HG03575 (cell line): ENCODE data around the gene ST6GALNAC6.

ENCODE experiments used
- ATAC-seq: cut with Tn5 transposase; IDR thresholded peaks from one replicate; pipeline ENCODE4 v1.9.1; 2021; ENCODE audit not compliant: unreplicated experiment, insufficient number of reproducible peaks, low FRiP score; ENCODE audit errors: extremely low read depth

The ST6GALNAC6 gene

GRCh38 chr9:127919253-127919815 lies 19.9 kb upstream of the ST6GALNAC6 start:
- ATAC-seq = no peak

- ATAC-seq = no peak
Observed at GRCh38 chr9:127918183-127919107, 19.0 kb upstream of the ST6GALNAC6 start.

GRCh38 chr9:127917603-127918002 lies 18.2 kb upstream of the ST6GALNAC6 start:
- ATAC-seq = no peak

- ATAC-seq = no peak
Observed at GRCh38 chr9:127916720-127917581, 17.5 kb upstream of the ST6GALNAC6 start, which contains the start of gene ST6GALNAC4. ST6GALNAC4 (minus strand) TSS chr9:127917041; CDS start chr9:127916419, 622 bp downstream.

- no peak for ATAC-seq
Observed at GRCh38 chr9:127915801-127916719, 16.7 kb upstream of the ST6GALNAC6 start.

- ATAC-seq = no peak
Observed at GRCh38 chr9:127915325-127915752, 15.9 kb upstream of the ST6GALNAC6 start.

- no peak for ATAC-seq
Observed at GRCh38 chr9:127913682-127914081, 14.3 kb upstream of the ST6GALNAC6 start.

GRCh38 chr9:127912882-127913281 lies 13.5 kb upstream of the ST6GALNAC6 start:
- no peak for ATAC-seq

- no peak for ATAC-seq
Observed at GRCh38 chr9:127912296-127912695, 12.9 kb upstream of the ST6GALNAC6 start.

- no peak for ATAC-seq
Observed at GRCh38 chr9:127910613-127911205, 11.3 kb upstream of the ST6GALNAC6 start.

- ATAC-seq = no peak
Observed at GRCh38 chr9:127909839-127910273, 10.5 kb upstream of the ST6GALNAC6 start.

GRCh38 chr9:127908660-127908926 lies 9.2 kb upstream of the ST6GALNAC6 start:
- ATAC-seq = no peak

- ATAC-seq = no peak
Observed at GRCh38 chr9:127907867-127908659, 8.7 kb upstream of the ST6GALNAC6 start.

GRCh38 chr9:127905788-127906191 lies 6.4 kb upstream of the ST6GALNAC6 start:
- ATAC-seq = no peak

- no peak for ATAC-seq
Observed at GRCh38 chr9:127905004-127905728, 5.8 kb upstream of the ST6GALNAC6 start.

- no peak for ATAC-seq
Observed at GRCh38 chr9:127904561-127905003, 5.2 kb upstream of the ST6GALNAC6 start.
